ENCODE results near the gene MPC2.
"Not testable (repeated sequence)": the region's sequence is repeated elsewhere in the genome, so short reads cannot be mapped to it uniquely, and the experiment has no call there.

The MPC2 gene

DNA sequence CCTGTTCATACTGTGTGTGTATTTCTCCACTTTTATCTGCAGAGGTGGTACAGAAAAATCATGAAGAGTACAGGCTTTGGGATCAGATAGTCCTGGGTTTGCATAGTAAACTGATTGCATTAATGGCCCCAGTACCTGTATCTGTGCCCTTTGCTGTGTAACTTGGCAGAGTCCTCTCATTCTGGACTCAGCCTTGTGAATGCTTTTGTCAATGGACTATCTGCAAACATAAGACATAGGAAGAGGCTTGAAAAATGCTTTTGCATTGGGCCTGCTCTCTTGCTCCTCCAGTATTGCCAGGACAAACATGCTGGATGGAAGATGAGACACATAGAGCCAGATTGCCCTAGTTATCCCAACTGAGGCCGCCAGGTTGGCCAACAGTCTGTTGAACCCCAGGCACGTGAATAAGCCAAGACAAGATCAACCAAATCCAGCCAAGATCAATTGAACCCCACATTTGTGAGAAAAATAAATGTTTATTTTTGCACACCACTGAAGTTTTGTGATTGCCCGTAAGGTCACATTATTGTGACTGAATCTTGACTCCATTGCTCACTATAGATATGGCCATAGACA is 60.2 kb downstream of the MPC2 start:
- no peak overlapping the region for H3K4me3 ChIP-seq (ENCODE audit: low read depth, low read length)
- H3K9me3 ChIP-seq (ENCODE audit: severe bottlenecking) = no peaks in the 10 kb centered on the region
- no peak for DNase-seq
- H3K27me3 ChIP-seq (ENCODE audit: insufficient read depth, low read depth, severe bottlenecking) = no peaks in the 10 kb centered on the region
- TF ChIP-seq, protein P1, sequence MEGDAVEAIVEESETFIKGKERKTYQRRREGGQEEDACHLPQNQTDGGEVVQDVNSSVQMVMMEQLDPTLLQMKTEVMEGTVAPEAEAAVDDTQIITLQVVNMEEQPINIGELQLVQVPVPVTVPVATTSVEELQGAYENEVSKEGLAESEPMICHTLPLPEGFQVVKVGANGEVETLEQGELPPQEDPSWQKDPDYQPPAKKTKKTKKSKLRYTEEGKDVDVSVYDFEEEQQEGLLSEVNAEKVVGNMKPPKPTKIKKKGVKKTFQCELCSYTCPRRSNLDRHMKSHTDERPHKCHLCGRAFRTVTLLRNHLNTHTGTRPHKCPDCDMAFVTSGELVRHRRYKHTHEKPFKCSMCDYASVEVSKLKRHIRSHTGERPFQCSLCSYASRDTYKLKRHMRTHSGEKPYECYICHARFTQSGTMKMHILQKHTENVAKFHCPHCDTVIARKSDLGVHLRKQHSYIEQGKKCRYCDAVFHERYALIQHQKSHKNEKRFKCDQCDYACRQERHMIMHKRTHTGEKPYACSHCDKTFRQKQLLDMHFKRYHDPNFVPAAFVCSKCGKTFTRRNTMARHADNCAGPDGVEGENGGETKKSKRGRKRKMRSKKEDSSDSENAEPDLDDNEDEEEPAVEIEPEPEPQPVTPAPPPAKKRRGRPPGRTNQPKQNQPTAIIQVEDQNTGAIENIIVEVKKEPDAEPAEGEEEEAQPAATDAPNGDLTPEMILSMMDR (IDR thresholded peaks at IDR 0.05; ENCODE audit: low read depth, low read length) = no peak
- no peaks in the 10 kb centered on the region for H3K36me3 ChIP-seq
- H3K27ac ChIP-seq = no peak overlapping the region

DNA sequence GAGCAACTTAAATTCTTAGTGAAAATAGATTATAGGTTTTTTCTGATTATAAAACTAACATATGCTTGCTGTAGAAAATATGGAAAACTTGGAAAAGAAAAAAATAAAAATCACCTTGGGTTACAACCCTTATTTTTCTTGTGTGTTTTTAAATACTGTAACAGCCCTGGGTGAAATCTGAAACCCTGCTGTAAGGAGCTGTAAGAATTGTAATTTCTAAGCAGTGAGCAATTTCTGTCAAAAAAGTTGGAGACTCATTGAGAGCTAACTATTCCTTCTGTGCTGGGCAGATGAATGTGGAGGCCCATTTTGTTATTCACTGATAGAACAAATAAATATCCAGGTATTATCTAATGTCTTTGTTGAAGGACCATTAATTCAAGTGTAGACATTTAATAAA is 65.5 kb downstream of the MPC2 start:
- H3K27me3 ChIP-seq (ENCODE audit: insufficient read depth, low read depth, severe bottlenecking) = no peaks in the 10 kb centered on the region
- DNase-seq = no peak
- TF ChIP-seq, protein P1 (IDR thresholded peaks at IDR 0.05; ENCODE audit: low read depth, low read length) = no peak
- H3K4me3 ChIP-seq (ENCODE audit: low read depth, low read length) = no peak overlapping the region
- no peaks in the 10 kb centered on the region for H3K9me3 ChIP-seq (ENCODE audit: severe bottlenecking)
- H3K27ac ChIP-seq = no peak overlapping the region
- no peaks in the 10 kb centered on the region for H3K36me3 ChIP-seq

DNA sequence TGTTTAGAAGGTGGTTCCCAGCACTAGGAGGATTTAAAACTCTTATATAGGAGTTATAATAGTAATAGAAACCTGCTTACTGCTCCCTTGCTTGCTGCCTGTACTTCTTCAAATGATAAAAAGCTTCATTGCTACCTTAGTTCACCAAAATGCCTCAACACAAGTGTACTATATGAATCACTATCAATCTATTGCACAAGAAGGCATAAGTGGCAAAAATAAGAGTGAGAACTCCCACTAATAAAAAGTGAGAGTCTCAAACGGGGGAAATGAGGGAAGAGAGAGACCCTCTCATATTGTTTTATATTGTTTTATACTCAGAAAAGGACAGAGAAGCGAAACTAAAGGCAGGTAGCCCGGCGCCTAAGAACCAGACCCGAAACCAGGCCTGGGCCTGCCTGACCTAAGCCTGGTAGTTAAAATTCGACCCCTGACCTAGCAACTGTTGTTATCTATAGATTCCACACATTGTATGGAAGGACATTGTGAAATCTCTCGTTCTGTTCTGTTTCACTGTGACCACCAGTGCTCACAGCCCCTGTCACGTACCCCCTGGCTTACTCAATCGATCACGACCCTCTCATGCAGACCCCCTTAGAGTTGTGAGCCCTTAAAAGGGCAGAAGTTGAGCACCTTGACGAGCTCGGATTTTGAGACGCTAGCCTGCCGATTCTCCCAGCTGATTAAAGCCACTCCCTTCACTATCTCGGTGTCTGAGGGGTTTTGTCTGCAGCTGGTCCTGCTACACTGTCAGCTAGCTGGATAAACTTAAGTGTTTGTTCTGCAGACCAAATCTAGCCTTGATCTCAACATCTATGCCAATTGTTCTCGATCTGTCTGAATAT is 67.5 kb downstream of the MPC2 start:
- not testable (repeated sequence) for DNase-seq; H3K27me3 ChIP-seq (ENCODE audit: insufficient read depth, low read depth, severe bottlenecking); H3K9me3 ChIP-seq (ENCODE audit: severe bottlenecking); H3K27ac ChIP-seq; H3K36me3 ChIP-seq; H3K4me3 ChIP-seq (ENCODE audit: low read depth, low read length)

DNA sequence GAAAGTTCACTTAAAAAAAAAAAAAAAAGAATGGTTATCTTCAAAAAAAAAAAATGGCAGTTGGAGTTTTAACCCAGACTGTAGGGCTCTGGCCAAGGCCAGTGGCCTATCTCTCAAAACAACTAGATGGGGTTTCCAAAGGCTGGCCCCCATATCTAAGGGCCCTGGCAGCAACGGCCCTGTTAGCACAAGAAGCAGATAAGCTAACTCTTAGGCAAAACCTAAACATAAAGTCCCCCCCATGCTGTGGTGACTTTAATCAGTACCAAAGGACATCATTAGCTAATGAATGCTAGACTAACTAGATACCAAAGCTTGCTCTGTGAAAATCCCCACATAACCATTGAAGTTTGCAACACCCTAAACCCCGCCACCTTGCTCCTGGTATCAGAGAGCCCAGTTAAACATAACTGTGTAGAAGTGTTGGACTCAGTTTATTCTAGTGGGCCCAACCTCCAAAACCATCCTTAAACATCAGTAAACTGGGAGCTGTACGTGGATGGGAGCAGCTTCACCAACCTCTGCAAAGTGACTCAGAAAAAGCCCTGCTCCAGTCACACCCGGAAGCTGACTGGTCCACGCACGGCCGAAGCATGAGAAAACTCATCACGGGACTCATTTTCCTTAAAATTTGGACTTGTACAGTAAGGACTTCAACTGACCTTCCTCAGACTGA is 70.0 kb downstream of the MPC2 start:
- not testable (repeated sequence) for DNase-seq; H3K36me3 ChIP-seq; H3K9me3 ChIP-seq (ENCODE audit: severe bottlenecking); H3K27me3 ChIP-seq (ENCODE audit: insufficient read depth, low read depth, severe bottlenecking); H3K4me3 ChIP-seq (ENCODE audit: low read depth, low read length); H3K27ac ChIP-seq

Measured in WERI-Rb-1 (cell line).